Keratinocyte (primary cell): ENCODE measurements around the gene ITPK1. TPM values are rescaled to one million over a fixed set of nuclear protein-coding genes. Genes with fewer than 3 reads are reported as not detected.

Source experiments
- DNase-seq: peaks from one replicate; pipeline ENCODE4 v3.0.0-alpha.2; 2011; ENCODE audit warnings: low read depth, missing footprints, low spot score
- FAIRE-seq: peaks from 2 replicates; lab custom pipeline; 2011; peaks lifted over from hg19 to GRCh38; lab: Jason Lieb, UNC
- H2AFZ ChIP-seq: 2 replicates; pipeline ENCODE4 v1.6.0; 2012; ENCODE audit warnings: low read length, control low read depth, inconsistent platforms; ENCODE audit not compliant: control insufficient read depth
- H3K27ac ChIP-seq: 2 replicates; pipeline ENCODE4 v1.5.1; 2011; ENCODE audit warnings: low read length; ENCODE audit not compliant: control insufficient read depth, insufficient read depth
- H3K27me3 ChIP-seq: 3 replicates; pipeline ENCODE4 v1.6.0; 2011; ENCODE audit warnings: low read length; ENCODE audit not compliant: control insufficient read depth, insufficient read depth; ENCODE audit errors: extremely low read depth
- H3K36me3 ChIP-seq, 2 experiments: 2 replicates in 1 of 2; 3 replicates in 1 of 2; pipeline ENCODE4 v1.5.1; 2011; ENCODE audit warnings: low read length in 2 of 2, mild to moderate bottlenecking in 1 of 2; ENCODE audit not compliant: control insufficient read depth in 2 of 2, insufficient read depth in 2 of 2; ENCODE audit errors: extremely low read depth in 1 of 2
- H3K4me1 ChIP-seq: 3 replicates; pipeline ENCODE4 v1.5.1; 2011; ENCODE audit warnings: low read length; ENCODE audit not compliant: control insufficient read depth, insufficient read depth; ENCODE audit errors: extremely low read depth
- H3K4me2 ChIP-seq: 3 replicates; pipeline ENCODE4 v1.6.0; 2011; ENCODE audit warnings: low read depth, low read length; ENCODE audit not compliant: control insufficient read depth, insufficient read depth; ENCODE audit errors: extremely low read depth
- H3K4me3 ChIP-seq, 3 experiments: fragments of 200-600 bp in 1 of 3; sonication (generic) in 1 of 3; 2 replicates in 2 of 3; 3 replicates in 1 of 3; pipeline ENCODE4 v1.5.1; 2011 to 2016; ENCODE audit warnings: low read length in 3 of 3, mild to moderate bottlenecking in 3 of 3, control low read depth in 2 of 3, inconsistent platforms in 1 of 3, low read depth in 1 of 3, mixed read lengths in 1 of 3, mixed run types in 1 of 3, moderate library complexity in 1 of 3; ENCODE audit not compliant: control insufficient read depth in 2 of 3, insufficient read depth in 2 of 3; ENCODE audit errors: extremely low read depth in 1 of 3
- H3K79me2 ChIP-seq: 2 replicates; pipeline ENCODE4 v1.6.0; 2012; ENCODE audit warnings: low read length; ENCODE audit not compliant: control insufficient read depth, insufficient read depth
- H3K9ac ChIP-seq: 3 replicates; pipeline ENCODE4 v1.6.0; 2011; ENCODE audit warnings: low read length; ENCODE audit not compliant: control insufficient read depth, insufficient read depth; ENCODE audit errors: extremely low read depth
- H3K9me1 ChIP-seq: 3 replicates; pipeline ENCODE4 v1.6.0; 2011; ENCODE audit warnings: low read length; ENCODE audit not compliant: control insufficient read depth, insufficient read depth; ENCODE audit errors: extremely low read depth
- H3K9me3 ChIP-seq: 2 replicates; pipeline ENCODE4 v1.5.1; 2012; ENCODE audit warnings: low read depth, low read length; ENCODE audit not compliant: control insufficient read depth
- H4K20me1 ChIP-seq: 3 replicates; pipeline ENCODE4 v1.6.0; 2011; ENCODE audit warnings: low read length; ENCODE audit not compliant: control insufficient read depth, insufficient read depth; ENCODE audit errors: extremely low read depth
- EZH2 ChIP-seq: IDR thresholded peaks from one replicate; pipeline ENCODE4 v1.6.1; 2012; ENCODE audit warnings: inconsistent platforms, mild to moderate bottlenecking, low read length, moderate library complexity
- dilution Hi-C: fragments of 300-500 bp; cut with MboI; formaldehyde crosslinking; loops from one replicate; pipeline ENCODE4 v1.7.0; 2020; ENCODE audit warnings: low sequenced_read_pairs; ENCODE audit not compliant: extremely low pct_ligation_motif_present
- polyA plus RNA-seq, 5 experiments: library from polyadenylated mRNA; depleted of rRNA in 3 of 5; stranded (reverse) in 3 of 5; stranded (forward) in 1 of 5; unstranded in 1 of 5; fragments of >200 nt; gene quantifications; 1 replicate in 1 of 5; 2 replicates in 3 of 5; 3 replicates in 1 of 5; pipeline versions ENCODE4 v1.2.1 to v1.2.3, GENCODE V29; 2011 to 2012; ENCODE audit warnings: missing spikeins in 2 of 5, low read depth in 1 of 5, low replicate concordance in 1 of 5
- TF ChIP-seq, protein P1 (sequence below), 3 experiments: IDR thresholded peaks in 1 of 3; conservative IDR thresholded peaks in 1 of 3; optimal IDR thresholded peaks in 1 of 3; 2 replicates in 2 of 3; 3 replicates in 1 of 3; pipeline versions ENCODE3 to v1.5.1; 2011; ENCODE audit warnings: low read length in 3 of 3, mild to moderate bottlenecking in 3 of 3, moderate library complexity in 2 of 3, control low read depth in 1 of 3, inconsistent platforms in 1 of 3; ENCODE audit not compliant: insufficient read depth in 2 of 3; ENCODE audit errors: extremely low read depth in 1 of 3

The ITPK1 gene
- polyA plus RNA-seq, 1 donor (not counting 4 experiments of a cell fraction or from before 2014, with no cell fraction given) = 67.8 TPM

DNA sequence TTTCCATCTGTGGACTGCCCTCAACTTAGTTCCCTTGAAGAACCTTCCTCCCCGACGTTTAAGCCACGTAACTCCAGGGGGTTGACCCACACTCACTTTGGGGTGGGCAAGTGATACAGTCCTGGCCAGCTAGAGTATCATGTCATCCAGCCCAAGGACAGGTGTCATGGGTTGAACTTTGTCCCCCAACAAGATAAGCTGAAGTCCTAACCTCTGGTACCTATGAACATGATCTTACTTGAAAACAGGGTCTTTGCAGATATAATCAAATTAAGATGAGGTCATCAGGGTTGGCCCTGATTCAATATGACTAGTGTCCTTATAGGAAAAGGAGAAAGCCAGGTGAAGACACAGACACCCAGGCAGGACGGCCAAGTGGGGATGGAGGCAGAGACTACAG is 68.6 kb downstream of the ITPK1 start:
- DNase-seq (no peak), FAIRE-seq (peak; percentile 77)
- TF ChIP-seq EZH2 = no peak
- TF ChIP-seq, protein P1, sequence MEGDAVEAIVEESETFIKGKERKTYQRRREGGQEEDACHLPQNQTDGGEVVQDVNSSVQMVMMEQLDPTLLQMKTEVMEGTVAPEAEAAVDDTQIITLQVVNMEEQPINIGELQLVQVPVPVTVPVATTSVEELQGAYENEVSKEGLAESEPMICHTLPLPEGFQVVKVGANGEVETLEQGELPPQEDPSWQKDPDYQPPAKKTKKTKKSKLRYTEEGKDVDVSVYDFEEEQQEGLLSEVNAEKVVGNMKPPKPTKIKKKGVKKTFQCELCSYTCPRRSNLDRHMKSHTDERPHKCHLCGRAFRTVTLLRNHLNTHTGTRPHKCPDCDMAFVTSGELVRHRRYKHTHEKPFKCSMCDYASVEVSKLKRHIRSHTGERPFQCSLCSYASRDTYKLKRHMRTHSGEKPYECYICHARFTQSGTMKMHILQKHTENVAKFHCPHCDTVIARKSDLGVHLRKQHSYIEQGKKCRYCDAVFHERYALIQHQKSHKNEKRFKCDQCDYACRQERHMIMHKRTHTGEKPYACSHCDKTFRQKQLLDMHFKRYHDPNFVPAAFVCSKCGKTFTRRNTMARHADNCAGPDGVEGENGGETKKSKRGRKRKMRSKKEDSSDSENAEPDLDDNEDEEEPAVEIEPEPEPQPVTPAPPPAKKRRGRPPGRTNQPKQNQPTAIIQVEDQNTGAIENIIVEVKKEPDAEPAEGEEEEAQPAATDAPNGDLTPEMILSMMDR (optimal IDR thresholded peaks at IDR 0.05 in 1 of 3, IDR thresholded peaks at IDR 0.05 in 1 of 3, conservative IDR thresholded peaks at IDR 0.05 in 1 of 3; ENCODE audit: extremely low read depth in 1 of 3, insufficient read depth in 2 of 3, low read length in 3 of 3) = no peak
- no peaks in the 10 kb centered on the region for H4K20me1 ChIP-seq
- dilution Hi-C loops = no loop called here
- no peaks in the 10 kb centered on the region for H3K9me1 ChIP-seq
- H3K27ac ChIP-seq = no peak overlapping the region
- H2AFZ ChIP-seq = no peak overlapping the region
- no peak overlapping the region for H3K9ac ChIP-seq
- peaks cover 11% of the 10 kb centered on the region for H3K79me2 ChIP-seq
- H3K4me2 ChIP-seq = peak overlapping the region; percentile 1
- no peaks in the 10 kb centered on the region for H3K27me3 ChIP-seq
- no peak overlapping the region for H3K4me3 ChIP-seq
- H3K9me3 ChIP-seq = no peaks in the 10 kb centered on the region
- H3K4me1 ChIP-seq = peaks cover 58% of the 10 kb centered on the region
- H3K36me3 ChIP-seq = peaks cover 4 to 8% of the 10 kb centered on the region in 2 experiments

DNA sequence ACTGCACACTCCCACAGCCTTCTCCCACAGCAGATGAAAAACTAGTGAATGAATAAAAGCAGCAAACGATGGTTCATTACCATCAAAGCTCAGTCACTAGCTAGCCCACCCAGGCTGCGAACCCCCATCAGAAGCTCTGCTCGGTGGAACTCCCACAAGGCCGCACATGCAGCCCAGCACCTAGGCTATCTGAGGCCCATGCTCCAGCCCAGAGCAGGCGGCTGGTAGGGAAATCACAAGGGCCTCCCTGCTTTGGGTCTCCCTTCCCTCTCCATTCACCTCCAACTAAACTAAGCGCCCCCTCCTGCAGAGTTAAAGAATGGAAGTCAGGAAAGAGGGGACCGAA is 69.0 kb downstream of the ITPK1 start:
- peaks cover 63% of the 10 kb centered on the region for H3K4me1 ChIP-seq
- H3K36me3 ChIP-seq = peaks cover 4 to 8% of the 10 kb centered on the region in 2 experiments
- no peak overlapping the region for H3K9ac ChIP-seq
- H3K27me3 ChIP-seq = no peaks in the 10 kb centered on the region
- dilution Hi-C loops = no loop called here
- no peaks in the 10 kb centered on the region for H3K9me3 ChIP-seq
- TF ChIP-seq EZH2 = no peak
- TF ChIP-seq, protein P1 (optimal IDR thresholded peaks at IDR 0.05 in 1 of 3, IDR thresholded peaks at IDR 0.05 in 1 of 3, conservative IDR thresholded peaks at IDR 0.05 in 1 of 3; ENCODE audit: extremely low read depth in 1 of 3, insufficient read depth in 2 of 3, low read length in 3 of 3) = no peak
- no peak overlapping the region for H3K27ac ChIP-seq
- no peak overlapping the region for H3K4me3 ChIP-seq
- H3K9me1 ChIP-seq = no peaks in the 10 kb centered on the region
- DNase-seq = no peak
- no peak for FAIRE-seq
- no peak overlapping the region for H2AFZ ChIP-seq
- H4K20me1 ChIP-seq = no peaks in the 10 kb centered on the region
- H3K4me2 ChIP-seq = no peak overlapping the region
- H3K79me2 ChIP-seq = peaks cover 16% of the 10 kb centered on the region
